ENCODE measurements around the gene ASTL.
A peak's percentile ranks its signal among the peaks of the same experiment; 100 is the strongest.

ASTL gene

GRCh38 chr2:96158554-96158940, 20.2 kb upstream of the ASTL start:
- no peak for DNase-seq

GRCh38 chr2:96157649-96158553, 19.6 kb upstream of the ASTL start:
- peak; percentile 93 for DNase-seq

- DNase-seq: peak; percentile 28
Observed at GRCh38 chr2:96156926-96157648, 18.8 kb upstream of the ASTL start.

- peak; percentile 82 for DNase-seq
Observed at GRCh38 chr2:96156011-96156820, 17.9 kb upstream of the ASTL start.

GRCh38 chr2:96154506-96155380, 16.4 kb upstream of the ASTL start:
- no peak for DNase-seq

- DNase-seq: no peak
Observed at GRCh38 chr2:96153991-96154431, 15.7 kb upstream of the ASTL start.

GRCh38 chr2:96153291-96153713, 15.0 kb upstream of the ASTL start:
- DNase-seq: no peak

- DNase-seq: no peak
Observed at GRCh38 chr2:96152304-96153161, 14.2 kb upstream of the ASTL start.

- DNase-seq: no peak
Observed at GRCh38 chr2:96151595-96152303, 13.4 kb upstream of the ASTL start.

- DNase-seq: no peak
Observed at GRCh38 chr2:96150791-96151594, 12.7 kb upstream of the ASTL start.

GRCh38 chr2:96150007-96150640, 11.8 kb upstream of the ASTL start:
- DNase-seq: no peak

- peak; percentile 98 for DNase-seq
Observed at GRCh38 chr2:96148410-96149217, 10.3 kb upstream of the ASTL start.

GRCh38 chr2:96147593-96148201, 9.4 kb upstream of the ASTL start:
- peak; percentile 31 for DNase-seq

- DNase-seq: no peak
Observed at GRCh38 chr2:96146881-96147592, 8.7 kb upstream of the ASTL start.

GRCh38 chr2:96146153-96146880, 8.0 kb upstream of the ASTL start:
- peak; percentile 88 for DNase-seq

GRCh38 chr2:96145848-96146152, 7.5 kb upstream of the ASTL start:
- DNase-seq: no peak

Data from activated CD4-positive, alpha-beta T cell treated with anti-CD3 and anti-CD28 coated beads, Interleukin-10, Interleukin-2, amounts not matched to agents 100 ng/mL and 50 ng/mL, durations not matched to agents 16 hours and 8 hours (primary cell).